Activated naive CD4-positive, alpha-beta T cell treated with Interleukin-2 at 50 U/mL for 16 hours (primary cell): ENCODE measurements around the gene RAB3IL1.
"Not testable (repeated sequence)": the region's sequence is repeated elsewhere in the genome, so short reads cannot be mapped to it uniquely, and the experiment has no call there.

ENCODE experiments used
- DNase-seq: peaks from one replicate; pipeline ENCODE4 v3.0.0-alpha.2; 2020

RAB3IL1 gene

GRCh38 chr11:61882879-61883278, 34.5 kb downstream of the RAB3IL1 start:
- no peak for DNase-seq

- not testable (repeated sequence) for DNase-seq
These were observed 35.1 kb downstream of the RAB3IL1 start for GRCh38 chr11:61882267-61882666.

- no peak for DNase-seq
These were observed 36.0 kb downstream of the RAB3IL1 start for GRCh38 chr11:61881397-61881796.

GRCh38 chr11:61880454-61880853, 36.9 kb downstream of the RAB3IL1 start:
- no peak for DNase-seq

GRCh38 chr11:61880031-61880430, 37.3 kb downstream of the RAB3IL1 start:
- DNase-seq, result no peak

GRCh38 chr11:61879152-61879551, 38.2 kb downstream of the RAB3IL1 start:
- DNase-seq, result no peak

GRCh38 chr11:61875698-61876097, 41.7 kb downstream of the RAB3IL1 start:
- DNase-seq, result no peak

GRCh38 chr11:61874853-61875252, 42.5 kb downstream of the RAB3IL1 start:
- no peak for DNase-seq

GRCh38 chr11:61874377-61874809, 43.0 kb downstream of the RAB3IL1 start:
- DNase-seq, result no peak

- no peak for DNase-seq
These were observed 43.6 kb downstream of the RAB3IL1 start for GRCh38 chr11:61873588-61874376.

GRCh38 chr11:61872935-61873565, 44.3 kb downstream of the RAB3IL1 start:
- DNase-seq, result no peak

- peak; percentile 60 for DNase-seq
These were observed 46.2 kb downstream of the RAB3IL1 start for GRCh38 chr11:61871158-61871597.

GRCh38 chr11:61870541-61871031, 46.8 kb downstream of the RAB3IL1 start:
- DNase-seq, result no peak

GRCh38 chr11:61869708-61870451, 47.5 kb downstream of the RAB3IL1 start:
- DNase-seq, result no peak

- no peak for DNase-seq
These were observed 48.0 kb downstream of the RAB3IL1 start for GRCh38 chr11:61869429-61869707.

GRCh38 chr11:61868571-61869428, 48.6 kb downstream of the RAB3IL1 start:
- DNase-seq, result no peak

- DNase-seq, result no peak
These were observed 50.4 kb downstream of the RAB3IL1 start for GRCh38 chr11:61866958-61867343.

- no peak for DNase-seq
These were observed 51.0 kb downstream of the RAB3IL1 start for GRCh38 chr11:61866231-61866957.

- no peak for DNase-seq
These were observed 52.3 kb downstream of the RAB3IL1 start for GRCh38 chr11:61864814-61865775.

- no peak for DNase-seq
These were observed 53.8 kb downstream of the RAB3IL1 start for GRCh38 chr11:61863548-61864081.
